ENCODE measurements around the gene HBQ1. TPM values are rescaled to one million over a fixed set of nuclear protein-coding genes. Genes with fewer than 3 reads are reported as not detected.
"Not testable (repeated sequence)": the region's sequence is repeated elsewhere in the genome, so short reads cannot be mapped to it uniquely, and the experiment has no call there.

Gene HBQ1
- total RNA-seq, 1 donor: not detected

- Histone ChIP-seq H2AFZ (ENCODE audit: low read length) (no peak overlapping the region), H3K27me3 (ENCODE audit: insufficient read depth, low read length) (peaks cover 31% of the 10 kb centered on the region), H3K36me3 (ENCODE audit: insufficient read depth, low read length) (no peaks in the 10 kb centered on the region), H3K27ac (ENCODE audit: low read depth, low read length) (no peak overlapping the region), H3K4me1 (ENCODE audit: insufficient read depth, low read length) (peaks cover 5% of the 10 kb centered on the region), H3K79me2 (ENCODE audit: insufficient read depth, low read length) (no peaks in the 10 kb centered on the region), H3K4me2 (ENCODE audit: insufficient read depth, low read length) (peak overlapping the region; percentile 64), H3K9me3 (ENCODE audit: low read depth, low read length) (no peaks in the 10 kb centered on the region), H4K20me1 (ENCODE audit: insufficient read depth, low read length) (no peaks in the 10 kb centered on the region), H3K4me3 (ENCODE audit: insufficient read depth, low read length) (no peak overlapping the region)
- no peak for TF ChIP-seq CTCF (IDR thresholded peaks at IDR 0.05; ENCODE audit: extremely low read depth, low read depth, low read length)
- DNase-seq (ENCODE audit: insufficient read length, low spot score, missing footprints): no peak
These were observed 25.2 kb upstream of the HBQ1 start for GRCh38 chr16:155031-155398.

GRCh38 chr16:159136-159849, 21.0 kb upstream of the HBQ1 start:
- Histone ChIP-seq H2AFZ (ENCODE audit: low read length) (no peak overlapping the region), H3K27ac (ENCODE audit: low read depth, low read length) (no peak overlapping the region), H3K4me3 (ENCODE audit: insufficient read depth, low read length) (no peak overlapping the region), H3K36me3 (ENCODE audit: insufficient read depth, low read length) (no peaks in the 10 kb centered on the region), H3K4me2 (ENCODE audit: insufficient read depth, low read length) (no peak overlapping the region), H3K4me1 (ENCODE audit: insufficient read depth, low read length) (peaks cover 5% of the 10 kb centered on the region), H3K9me3 (ENCODE audit: low read depth, low read length) (no peaks in the 10 kb centered on the region), H3K79me2 (ENCODE audit: insufficient read depth, low read length) (no peaks in the 10 kb centered on the region), H4K20me1 (ENCODE audit: insufficient read depth, low read length) (no peaks in the 10 kb centered on the region), H3K27me3 (ENCODE audit: insufficient read depth, low read length) (peaks cover 30% of the 10 kb centered on the region)
- peak; percentile 76 for DNase-seq (ENCODE audit: insufficient read length, low spot score, missing footprints)
- TF ChIP-seq CTCF (IDR thresholded peaks at IDR 0.05; ENCODE audit: extremely low read depth, low read depth, low read length): no peak

- not testable (repeated sequence) for H3K9me3 ChIP-seq (ENCODE audit: low read depth, low read length); H3K4me3 ChIP-seq (ENCODE audit: insufficient read depth, low read length); H3K4me1 ChIP-seq (ENCODE audit: insufficient read depth, low read length); H3K4me2 ChIP-seq (ENCODE audit: insufficient read depth, low read length); H4K20me1 ChIP-seq (ENCODE audit: insufficient read depth, low read length); H2AFZ ChIP-seq (ENCODE audit: low read length); H3K36me3 ChIP-seq (ENCODE audit: insufficient read depth, low read length); DNase-seq (ENCODE audit: insufficient read length, low spot score, missing footprints); H3K27ac ChIP-seq (ENCODE audit: low read depth, low read length); H3K79me2 ChIP-seq (ENCODE audit: insufficient read depth, low read length)
- H3K27me3 ChIP-seq (ENCODE audit: insufficient read depth, low read length): peaks cover 25% of the 10 kb centered on the region
These were observed 20.0 kb upstream of the HBQ1 start for GRCh38 chr16:160242-160641.

- no peaks in the 10 kb centered on the region for H3K9me3 ChIP-seq (ENCODE audit: low read depth, low read length)
- no peak overlapping the region for H2AFZ ChIP-seq (ENCODE audit: low read length)
- no peak overlapping the region for H3K27ac ChIP-seq (ENCODE audit: low read depth, low read length)
- no peaks in the 10 kb centered on the region for H3K36me3 ChIP-seq (ENCODE audit: insufficient read depth, low read length)
- H3K4me3 ChIP-seq (ENCODE audit: insufficient read depth, low read length): no peak overlapping the region
- H3K4me2 ChIP-seq (ENCODE audit: insufficient read depth, low read length): no peak overlapping the region
- DNase-seq (ENCODE audit: insufficient read length, low spot score, missing footprints): peak; percentile 69
- no peak for TF ChIP-seq CTCF (IDR thresholded peaks at IDR 0.05; ENCODE audit: extremely low read depth, low read depth, low read length)
- no peaks in the 10 kb centered on the region for H3K4me1 ChIP-seq (ENCODE audit: insufficient read depth, low read length)
- H3K27me3 ChIP-seq (ENCODE audit: insufficient read depth, low read length): peaks cover 30% of the 10 kb centered on the region
- no peaks in the 10 kb centered on the region for H4K20me1 ChIP-seq (ENCODE audit: insufficient read depth, low read length)
- no peaks in the 10 kb centered on the region for H3K79me2 ChIP-seq (ENCODE audit: insufficient read depth, low read length)
These were observed 19.5 kb upstream of the HBQ1 start for GRCh38 chr16:160691-161190.
